Activated T-helper 1 cell treated with Interleukin-2 at 50 U/mL for 16 hours (primary cell): ENCODE results near the gene PRXL2A.
"Not testable (repeated sequence)": the region's sequence is repeated elsewhere in the genome, so short reads cannot be mapped to it uniquely, and the experiment has no call there.

ENCODE experiments used
- DNase-seq: peaks from one replicate; pipeline ENCODE4 v3.0.0-alpha.2; 2020; ENCODE audit warnings: low read depth

Gene PRXL2A, protein sequence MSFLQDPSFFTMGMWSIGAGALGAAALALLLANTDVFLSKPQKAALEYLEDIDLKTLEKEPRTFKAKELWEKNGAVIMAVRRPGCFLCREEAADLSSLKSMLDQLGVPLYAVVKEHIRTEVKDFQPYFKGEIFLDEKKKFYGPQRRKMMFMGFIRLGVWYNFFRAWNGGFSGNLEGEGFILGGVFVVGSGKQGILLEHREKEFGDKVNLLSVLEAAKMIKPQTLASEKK

DNA sequence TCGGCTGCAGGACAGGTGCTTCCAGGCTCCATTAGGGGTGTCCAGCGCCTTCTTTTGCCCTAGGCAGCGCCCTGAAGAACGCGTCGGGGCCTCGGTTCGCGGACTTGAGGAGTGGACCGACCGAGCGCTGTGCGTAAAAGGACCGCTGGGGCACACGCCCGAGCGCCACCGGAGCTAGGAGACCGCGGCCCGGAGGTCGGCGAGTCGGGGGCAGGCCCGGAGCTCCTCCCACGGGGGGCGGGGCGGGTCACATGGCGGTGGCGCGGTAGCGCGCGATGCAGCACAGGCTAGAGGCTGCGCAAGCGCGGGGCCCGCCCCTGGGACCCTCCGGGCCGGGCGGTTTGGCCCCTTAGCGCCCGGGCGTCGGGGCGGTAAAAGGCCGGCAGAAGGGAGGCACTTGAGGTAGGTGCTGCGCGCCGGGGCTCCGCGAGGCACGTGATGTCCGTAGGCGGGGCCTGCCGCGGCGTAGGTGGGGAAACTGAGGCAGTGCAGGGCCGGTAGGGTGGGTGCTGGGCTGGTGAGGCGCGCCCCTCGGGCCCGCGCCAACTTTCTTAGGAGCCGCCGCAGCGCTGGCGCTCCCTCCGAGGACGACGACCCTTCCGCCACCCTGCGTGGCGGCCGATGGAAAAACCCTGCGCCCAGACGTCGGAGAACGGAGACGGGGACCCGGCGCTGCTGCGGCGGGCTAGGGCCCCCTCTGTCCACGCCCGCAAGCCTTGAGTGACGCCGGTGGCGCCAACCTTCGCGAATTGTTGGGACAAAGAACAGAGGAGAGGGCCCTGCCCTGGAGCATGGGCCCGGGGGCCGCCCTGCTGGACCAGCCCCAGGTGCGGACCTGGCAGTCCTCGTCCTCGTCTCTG, at the start of gene PRXL2A:
Gene PRXL2A, plus strand, starts transcription at position 310 of the 860 bp plus-strand sequence. CDS start 11,917 bp downstream, outside the sequence.
- peak; percentile 67 for DNase-seq

DNA sequence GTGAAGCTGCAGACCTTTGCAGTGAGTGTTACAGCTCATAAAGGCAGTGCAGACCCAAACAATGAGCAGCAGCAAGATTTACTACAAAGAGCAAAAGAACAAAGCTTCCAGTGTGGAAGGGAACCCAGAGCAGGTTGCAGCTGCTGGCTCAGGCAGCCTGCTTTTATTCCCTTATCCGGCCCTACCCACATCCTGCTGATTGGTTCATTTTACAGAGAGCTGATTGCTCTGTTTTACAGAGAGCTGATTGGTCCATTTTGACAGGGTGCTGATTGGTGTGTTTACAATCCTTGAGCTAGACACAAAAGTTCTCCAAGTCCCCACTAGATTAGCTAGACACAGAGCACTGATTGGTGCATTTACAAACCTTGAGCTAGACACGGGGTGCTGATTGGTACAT, 49.4 kb upstream of the PRXL2A start:
- DNase-seq = not testable (repeated sequence)

DNA sequence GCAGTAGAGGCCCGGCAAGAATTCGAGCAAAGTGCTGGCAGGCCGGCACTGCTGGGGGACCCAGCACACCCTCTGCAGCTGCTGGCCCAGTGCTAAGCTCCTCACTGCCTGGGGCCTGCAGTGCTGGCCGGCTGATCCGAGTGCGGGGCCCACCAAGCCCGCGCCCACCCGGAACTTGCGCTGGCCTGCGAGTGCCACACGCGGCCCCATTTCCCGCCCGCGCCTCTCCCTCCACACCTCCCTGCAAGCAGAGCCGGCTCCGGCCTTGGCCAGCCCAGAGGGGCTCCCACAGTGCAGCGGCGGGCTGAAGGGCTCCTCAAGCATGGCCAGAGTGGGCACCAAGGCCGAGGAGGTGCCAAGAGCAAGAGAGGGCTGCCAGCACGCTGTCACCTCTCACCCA, 48.7 kb upstream of the PRXL2A start:
- no peak for DNase-seq

DNA sequence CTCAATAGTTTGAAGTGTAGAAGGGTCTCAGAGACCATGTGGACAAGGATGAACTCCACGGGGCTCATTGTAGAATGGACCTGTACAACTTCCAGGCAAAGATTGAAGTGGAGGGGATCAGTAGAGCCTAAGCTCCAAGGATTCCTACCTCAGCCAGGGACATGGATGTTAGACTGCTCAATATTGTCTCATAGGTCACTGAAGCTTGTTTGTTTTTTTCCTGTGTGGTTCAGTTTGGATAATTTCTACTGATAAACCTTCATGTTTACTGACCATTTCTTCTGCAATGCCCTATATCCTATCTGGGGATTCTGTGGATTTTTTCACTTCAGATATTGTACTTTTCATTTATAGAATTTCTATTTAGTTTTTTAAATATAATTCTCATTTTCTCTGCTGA, 42.8 kb upstream of the PRXL2A start:
- DNase-seq = no peak

DNA sequence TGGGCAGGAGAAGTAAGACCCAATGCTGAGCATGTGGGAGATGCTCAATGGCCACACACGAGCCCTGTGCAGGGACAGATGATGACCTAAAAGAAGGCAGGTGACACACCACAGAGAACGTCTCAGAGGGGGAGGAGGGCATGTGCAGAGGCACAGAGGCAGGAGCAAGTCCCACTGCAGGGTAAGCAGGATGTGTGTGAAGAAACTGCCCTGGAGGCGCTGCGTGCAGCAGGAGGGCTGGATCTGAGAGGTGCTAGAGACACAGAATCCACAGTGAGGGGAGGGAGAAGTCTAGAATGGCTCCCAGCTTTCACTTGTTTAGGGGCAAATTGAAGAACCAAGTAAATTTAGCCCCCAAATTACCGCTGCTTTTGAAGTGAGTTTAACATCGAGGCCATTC, 36.9 kb upstream of the PRXL2A start:
- DNase-seq = no peak

DNA sequence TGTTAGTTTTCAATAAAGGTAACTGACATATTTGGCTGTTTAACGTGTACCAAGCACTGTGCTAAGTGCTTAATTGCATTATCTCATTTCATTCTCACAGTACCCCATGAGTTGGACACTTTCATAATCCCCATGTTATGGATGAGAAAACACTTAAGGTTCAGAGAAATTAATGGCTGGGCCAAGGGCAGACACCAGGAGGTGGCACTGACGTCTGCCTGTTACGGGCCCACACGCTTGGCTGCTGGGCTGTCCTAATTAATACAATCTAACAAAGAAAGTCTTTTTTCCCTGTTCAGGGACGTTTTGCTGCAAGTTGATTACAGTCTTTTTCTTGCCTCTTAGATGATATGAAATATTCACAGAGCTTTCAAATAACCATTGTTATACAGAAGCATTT, 35.7 kb upstream of the PRXL2A start:
- no peak for DNase-seq

DNA sequence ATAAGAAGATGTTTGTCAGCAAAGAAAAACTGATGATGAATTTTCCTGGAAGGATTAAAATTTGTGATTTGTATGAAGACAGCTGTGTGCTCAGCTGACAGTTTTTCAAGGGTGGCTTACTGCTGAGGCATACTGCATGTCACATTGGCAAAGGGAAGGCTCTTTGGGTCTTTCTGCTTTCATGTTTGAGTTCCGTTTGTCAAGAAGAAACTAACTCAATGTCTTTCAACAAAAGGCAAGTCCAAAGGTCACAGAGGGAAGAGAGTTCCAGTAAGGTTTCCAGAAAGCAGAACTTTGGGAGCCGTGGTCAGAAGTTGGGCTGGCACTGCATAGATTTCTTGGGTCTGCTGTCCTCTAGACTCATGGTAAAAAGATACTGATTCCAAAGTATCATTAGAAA, 34.8 kb upstream of the PRXL2A start:
- no peak for DNase-seq

DNA sequence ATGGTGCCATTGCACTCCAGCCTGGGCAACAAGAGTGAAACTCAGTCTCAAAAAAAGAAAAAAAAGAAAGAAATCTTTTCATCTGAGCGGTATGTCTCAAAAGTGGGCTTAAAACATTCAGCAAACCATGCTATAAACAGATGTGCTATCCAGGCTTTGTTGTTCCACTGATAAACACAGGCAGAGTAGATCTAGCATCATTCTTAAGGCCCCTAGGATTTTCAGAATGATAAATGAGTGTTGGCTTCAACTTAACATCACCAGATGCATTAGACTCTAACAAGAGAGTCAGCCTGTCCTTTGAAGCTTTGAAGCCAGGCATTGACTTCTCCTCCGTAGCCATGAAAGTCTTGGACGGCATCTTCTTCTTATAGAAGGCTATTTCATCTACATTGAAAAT, 28.6 kb upstream of the PRXL2A start:
- no peak for DNase-seq

DNA sequence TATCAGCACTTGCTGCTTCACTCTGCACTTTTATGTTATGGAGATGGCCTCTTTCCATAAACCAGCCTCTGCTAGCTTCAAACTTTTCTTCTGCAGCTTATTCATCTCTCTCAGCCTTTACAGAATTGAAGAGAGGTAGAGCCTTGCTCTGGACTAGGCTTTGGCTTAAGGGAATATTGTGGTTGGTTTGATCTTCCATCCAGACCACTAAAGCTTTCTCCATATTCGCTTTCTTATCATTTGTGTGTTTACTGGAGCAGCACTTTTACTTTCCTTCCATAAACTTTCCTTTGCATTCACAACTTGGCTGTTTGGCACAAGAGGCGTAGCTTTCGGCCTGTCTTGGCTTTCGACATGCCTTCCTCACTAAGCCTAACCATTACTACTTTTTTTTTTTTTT, 28.2 kb upstream of the PRXL2A start:
- no peak for DNase-seq

DNA sequence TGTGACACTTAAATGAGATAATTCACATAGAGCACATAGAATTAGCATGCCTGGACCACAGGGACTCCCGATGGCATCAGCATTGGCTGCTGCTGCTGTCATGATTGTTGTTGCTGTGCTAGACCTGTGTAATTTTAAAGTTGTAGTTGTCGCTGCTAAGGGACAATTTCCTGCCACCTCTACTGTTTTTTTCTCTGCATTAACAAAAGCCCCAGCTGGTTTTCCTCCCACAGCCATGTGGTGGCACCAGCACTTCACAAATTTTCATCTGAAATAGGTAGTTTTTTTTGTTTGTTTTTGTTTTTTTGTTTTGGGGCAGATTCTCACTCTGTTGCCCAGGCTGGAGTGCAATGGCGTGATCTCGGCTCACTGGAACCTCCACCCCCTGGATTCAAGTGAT, 25.4 kb upstream of the PRXL2A start:
- DNase-seq = peak; percentile 27

DNA sequence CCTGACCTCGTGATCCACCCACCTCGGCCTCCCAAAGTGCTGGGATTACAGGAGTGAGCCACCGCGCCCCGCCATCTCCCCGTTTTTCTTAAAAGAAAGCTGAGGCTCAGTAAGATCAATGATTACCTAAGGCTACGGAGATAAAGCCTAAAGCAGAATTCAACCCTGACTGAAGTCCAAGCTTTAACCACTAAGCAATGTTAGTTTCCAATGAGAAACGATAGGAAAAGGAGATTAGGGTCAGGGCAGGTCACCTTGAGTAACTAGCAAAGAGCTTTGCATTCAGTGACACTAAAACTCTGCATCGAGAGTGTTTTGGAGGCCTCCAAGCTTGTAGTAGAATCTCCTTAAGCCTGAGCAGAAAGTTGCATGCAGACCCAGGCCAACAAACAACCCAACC, 17.6 kb upstream of the PRXL2A start:
- DNase-seq = no peak

DNA sequence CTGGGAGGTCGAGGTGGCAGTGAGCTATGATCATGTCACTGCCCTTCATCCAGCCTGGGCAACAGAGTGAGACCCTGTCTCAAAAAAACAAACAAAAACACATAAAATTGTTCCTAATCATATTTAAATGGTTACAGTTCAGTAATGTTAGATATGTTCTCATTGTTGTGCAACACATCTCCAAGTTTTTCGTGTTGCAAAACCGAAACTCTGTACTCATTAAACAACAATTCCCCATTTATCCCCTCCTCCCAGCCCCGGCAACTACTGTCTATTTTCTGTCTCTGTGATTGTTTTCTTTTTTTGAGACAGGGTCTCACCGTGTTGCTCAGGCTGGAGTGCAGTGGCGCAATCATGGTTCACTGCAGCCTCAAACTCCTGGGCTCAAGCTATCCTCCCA, 16.1 kb upstream of the PRXL2A start:
- no peak for DNase-seq

DNA sequence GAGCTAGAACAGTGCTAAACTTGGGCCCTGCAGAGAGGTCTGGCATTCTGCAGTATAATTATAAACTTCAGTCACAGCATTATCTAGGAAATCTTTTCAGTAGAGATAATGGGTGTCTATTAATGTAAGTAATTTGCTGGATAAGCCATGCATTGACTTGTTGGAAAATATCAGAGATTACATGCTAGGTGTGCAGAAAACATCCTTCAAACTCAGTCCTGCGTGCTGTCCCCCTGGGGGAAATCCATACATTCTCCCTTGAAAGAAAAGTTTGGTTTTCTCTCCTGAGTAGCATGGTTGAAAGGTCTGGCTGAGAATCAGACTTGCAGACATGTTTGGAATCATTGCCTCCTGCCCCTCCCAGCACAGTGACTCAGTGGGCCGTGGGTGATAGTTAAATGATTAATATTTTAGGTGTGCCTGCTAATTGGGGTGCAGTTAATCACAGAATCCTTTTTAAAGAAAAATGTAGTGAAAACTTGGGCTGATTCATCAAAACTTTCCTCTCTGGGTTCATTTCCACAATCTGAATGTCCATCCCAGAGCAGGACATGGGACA, 13.9 kb upstream of the PRXL2A start:
- no peak for DNase-seq

DNA sequence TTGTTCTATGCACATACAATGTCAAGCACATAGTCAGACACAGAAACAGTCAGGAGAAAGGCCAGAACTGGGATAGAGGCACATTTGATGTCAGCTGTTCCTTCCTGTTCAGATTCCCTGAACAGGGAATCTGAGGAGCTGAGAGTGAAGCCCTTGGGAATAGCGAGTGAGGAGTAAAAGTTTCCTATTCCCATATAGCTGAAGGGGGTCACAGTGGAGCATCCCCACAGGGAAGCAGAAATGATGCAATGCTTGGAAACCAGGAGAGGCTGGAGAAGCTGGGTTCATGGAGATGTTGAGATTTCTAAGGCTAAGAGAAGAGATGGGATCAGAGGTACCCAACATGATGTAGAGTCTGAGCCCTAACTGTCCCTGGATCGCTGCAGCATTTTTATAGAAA, 11.3 kb upstream of the PRXL2A start:
- no peak for DNase-seq

DNA sequence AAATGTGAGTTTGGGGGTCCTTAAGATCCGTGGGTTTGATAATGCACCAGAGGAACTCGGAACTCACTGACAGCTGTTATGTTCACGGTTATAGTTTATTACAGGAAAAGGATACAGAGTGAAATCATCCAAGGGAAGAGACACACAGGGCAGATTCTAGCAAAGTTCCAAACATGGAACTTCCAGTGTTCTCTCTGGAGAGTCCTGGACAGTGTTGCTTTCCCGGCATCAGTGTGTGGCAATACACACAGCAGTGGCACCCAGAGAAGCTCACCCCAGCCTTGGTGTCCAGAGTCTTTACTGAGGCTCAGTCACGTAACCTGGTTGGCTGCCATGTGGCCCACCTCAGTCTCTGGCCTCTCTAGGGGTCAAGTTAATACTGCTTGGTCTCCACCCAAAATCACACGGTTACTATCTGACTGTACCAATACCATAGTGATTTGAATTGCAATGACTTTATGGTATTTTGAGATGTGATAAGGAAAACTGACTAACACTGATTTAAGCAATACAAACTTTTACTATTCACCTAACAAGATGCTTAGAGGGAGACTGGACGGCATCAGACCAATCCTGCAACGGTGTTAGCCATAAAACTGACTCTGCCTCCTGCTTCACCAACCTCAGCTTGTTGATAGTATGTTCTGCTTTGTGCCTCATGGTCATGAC, 8.1 kb upstream of the PRXL2A start:
- DNase-seq = no peak

DNA sequence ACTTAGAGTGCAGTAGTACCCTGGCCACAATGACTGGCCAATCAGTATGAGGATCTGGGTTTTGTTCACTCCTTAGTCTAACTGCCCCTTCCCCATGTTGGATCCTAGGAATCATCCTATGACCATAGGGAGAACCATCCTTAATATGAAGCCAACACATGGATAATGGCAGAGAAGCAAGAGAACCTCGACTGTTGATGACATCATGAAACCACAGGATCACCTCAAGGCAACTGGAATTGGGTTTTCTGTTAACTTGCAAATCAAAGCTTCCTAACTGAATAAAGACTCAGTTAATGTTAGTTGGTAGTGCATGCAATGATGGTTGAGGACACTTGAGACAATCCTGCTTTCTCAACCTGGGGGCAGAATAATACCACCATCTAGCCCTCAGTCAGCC, 3.3 kb upstream of the PRXL2A start:
- no peak for DNase-seq

DNA sequence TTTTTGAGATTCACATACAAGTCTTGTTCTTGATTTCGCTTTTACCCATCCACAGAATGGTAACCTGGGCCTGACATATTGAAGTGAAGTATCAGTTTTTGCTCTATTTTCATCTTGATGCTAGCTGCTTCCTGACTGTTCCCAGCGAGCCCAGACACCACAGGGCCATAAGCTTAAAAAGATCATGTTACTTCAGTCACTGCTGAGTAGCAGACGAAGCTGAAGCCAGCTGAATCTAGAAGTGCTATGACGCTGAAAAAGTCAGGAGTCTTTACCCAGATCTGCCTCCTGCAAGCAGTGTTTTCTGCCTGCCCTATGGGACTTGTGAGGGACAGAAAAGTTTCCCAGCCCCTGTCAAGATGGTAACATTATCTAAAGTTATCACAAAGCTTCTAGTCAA, 2.7 kb upstream of the PRXL2A start:
- no peak for DNase-seq

DNA sequence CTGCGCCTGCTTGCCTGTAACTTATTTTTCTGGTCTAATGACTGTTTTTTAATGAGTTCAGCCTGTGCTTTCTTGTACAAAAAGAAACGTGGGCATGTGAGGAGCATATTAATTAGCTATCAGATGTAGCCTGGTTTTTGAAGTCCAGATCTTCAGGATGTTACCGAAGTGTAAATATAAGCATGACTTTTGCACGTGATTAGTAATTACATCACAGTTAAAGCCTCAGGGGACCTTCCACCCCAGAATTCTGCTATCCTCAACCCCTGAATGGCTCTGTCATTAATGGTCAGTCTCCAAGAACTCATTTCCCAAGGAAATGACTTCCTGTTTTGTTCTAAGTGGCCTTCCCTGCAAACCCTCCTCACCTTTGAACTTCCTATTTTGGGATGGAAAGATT, 2.1 kb upstream of the PRXL2A start:
- no peak for DNase-seq

DNA sequence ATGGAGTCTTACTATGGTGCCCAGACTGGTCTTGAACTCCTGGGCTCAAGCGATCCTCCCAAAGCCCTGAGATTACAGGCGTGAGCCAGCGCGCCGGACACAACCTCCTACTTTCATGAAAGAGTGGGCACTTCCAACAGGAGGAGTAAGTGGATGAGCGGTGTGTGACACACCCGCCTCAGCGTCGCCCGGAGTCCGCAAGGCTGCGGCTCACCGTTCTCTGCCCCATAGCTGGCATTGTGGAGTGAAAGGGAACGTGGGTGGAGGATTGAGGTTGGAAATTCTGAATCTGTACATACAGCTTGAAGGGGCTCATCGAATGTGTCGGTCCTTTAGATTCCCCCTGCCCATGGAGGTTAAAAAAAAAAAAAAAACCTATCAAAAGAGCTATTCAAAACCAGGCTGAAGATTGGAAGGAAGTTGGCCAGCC, 524 bp upstream of the PRXL2A start:
- no peak for DNase-seq

DNA sequence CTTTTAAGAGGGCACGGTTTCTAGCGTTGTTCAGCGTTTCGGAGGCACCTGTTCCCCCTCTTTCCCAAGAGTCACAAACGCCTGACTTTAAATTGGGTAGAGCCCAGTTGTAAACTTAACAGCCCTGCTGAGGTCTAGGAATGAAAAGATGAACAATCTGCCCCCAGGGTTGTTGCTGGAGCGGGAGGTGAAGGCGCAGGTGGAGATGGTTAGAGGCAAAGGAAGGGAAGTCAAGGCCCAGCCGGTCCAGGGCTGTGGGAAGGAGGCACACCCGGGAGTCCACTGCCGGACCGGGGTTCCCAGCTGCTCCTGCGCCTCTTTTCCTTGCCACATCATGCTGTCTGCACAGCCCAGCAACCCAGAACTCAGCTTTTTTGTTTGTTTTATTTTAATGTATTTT, 770 bp downstream of the PRXL2A start:
- DNase-seq = no peak

DNA sequence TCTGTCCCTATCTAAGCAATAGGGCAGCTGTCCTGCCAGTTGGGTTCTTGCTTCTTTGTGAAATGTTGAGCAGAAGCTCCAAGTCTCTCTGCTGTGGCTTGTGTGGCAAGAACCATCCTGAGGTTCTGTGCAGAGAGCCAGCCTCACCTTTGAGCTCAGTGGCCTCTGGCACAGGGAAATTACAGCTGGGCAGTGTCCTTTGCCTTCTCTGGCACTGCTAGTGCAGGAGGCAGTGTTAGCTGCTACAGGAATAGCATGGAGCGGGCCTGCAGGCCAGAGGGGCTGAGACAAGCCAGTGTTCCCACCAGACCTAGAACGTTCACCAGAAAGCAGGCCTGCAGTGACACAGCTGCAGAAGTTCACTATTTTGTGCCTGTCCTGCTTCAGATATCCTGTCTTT, 1.8 kb downstream of the PRXL2A start:
- DNase-seq = no peak

DNA sequence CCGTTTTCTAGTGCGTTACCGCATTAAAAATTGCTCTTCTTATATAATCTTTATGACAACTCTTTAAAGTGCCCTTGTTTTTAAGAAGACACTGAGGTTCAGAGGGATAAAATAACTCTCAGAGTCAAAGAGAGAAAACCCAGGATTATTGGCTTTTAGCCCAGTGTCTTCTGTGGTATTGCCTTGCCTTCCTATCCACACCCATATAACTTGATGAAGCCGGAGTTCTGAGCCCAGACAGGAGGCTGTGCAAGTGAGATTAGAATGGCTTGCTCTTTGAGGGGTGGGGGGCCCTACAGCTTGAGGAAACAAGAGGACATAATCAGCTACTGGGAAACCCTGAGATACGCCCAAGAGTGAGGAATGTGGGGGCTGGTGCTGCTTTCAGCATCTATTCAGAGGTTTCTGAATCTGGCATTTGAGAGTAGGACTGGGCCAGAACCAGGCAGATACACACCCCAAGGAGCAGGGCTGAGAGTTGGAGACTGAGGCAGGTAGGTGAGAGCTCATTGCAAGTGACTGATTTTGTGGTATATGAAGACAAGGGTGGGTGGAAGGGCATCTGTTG, 2.3 kb downstream of the PRXL2A start:
- no peak for DNase-seq

DNA sequence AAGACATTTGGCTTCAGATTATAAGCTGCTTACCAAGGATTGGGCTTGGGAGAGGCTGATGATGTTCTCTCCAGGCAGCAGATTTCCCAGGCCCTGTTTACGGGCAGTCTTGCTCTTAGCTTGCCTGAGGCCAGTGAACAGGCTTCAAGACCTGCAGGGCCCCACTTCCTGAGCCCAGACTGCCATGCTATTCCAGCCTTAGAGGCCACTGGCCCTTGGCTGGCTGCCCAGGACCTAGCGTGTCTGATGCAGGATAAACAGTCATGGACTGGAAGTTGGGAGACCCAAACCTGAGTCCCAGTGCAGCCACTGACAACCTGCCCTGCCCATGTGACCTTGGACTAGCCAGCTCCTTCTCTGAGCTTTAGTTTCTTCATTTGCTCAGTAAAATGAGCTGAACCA, 2.9 kb downstream of the PRXL2A start:
- DNase-seq = no peak
